Hepatocyte (in vitro differentiated cells): ENCODE results near the gene CNOT6.

Source experiments
- EZH2 ChIP-seq: fragments of 200-600 bp; sonication (generic); IDR thresholded peaks from 2 replicates; pipeline ENCODE4 v1.6.1; 2016; ENCODE audit warnings: antibody characterized with exemption, mild to moderate bottlenecking, borderline replicate concordance
- TF ChIP-seq, protein P1 (sequence below): fragments of 200-600 bp; sonication (generic); IDR thresholded peaks from 2 replicates; pipeline ENCODE4 v1.5.1; 2016; ENCODE audit warnings: antibody characterized with exemption, mild to moderate bottlenecking; ENCODE audit not compliant: poor library complexity

DNA sequence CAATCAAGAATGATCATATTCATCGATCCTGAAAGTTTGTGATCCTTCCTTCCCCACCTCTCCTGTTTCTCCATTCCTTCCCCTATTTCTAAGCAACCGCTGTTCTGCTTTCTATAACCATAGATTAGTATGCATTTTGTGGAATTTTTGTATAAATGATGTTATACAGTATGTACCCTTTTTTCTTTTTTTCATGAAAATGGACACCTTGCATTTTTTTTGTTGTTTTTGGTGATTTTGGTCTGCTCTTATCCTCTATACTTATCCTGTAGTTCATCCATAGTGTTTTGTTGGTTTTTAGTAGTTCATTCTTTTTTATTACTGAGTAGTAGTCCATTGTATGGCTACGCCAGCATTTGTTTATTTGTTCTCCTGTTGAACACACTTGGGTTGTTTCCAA lies 51.1 kb downstream of the CNOT6 start:
- TF ChIP-seq, protein P1, sequence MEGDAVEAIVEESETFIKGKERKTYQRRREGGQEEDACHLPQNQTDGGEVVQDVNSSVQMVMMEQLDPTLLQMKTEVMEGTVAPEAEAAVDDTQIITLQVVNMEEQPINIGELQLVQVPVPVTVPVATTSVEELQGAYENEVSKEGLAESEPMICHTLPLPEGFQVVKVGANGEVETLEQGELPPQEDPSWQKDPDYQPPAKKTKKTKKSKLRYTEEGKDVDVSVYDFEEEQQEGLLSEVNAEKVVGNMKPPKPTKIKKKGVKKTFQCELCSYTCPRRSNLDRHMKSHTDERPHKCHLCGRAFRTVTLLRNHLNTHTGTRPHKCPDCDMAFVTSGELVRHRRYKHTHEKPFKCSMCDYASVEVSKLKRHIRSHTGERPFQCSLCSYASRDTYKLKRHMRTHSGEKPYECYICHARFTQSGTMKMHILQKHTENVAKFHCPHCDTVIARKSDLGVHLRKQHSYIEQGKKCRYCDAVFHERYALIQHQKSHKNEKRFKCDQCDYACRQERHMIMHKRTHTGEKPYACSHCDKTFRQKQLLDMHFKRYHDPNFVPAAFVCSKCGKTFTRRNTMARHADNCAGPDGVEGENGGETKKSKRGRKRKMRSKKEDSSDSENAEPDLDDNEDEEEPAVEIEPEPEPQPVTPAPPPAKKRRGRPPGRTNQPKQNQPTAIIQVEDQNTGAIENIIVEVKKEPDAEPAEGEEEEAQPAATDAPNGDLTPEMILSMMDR: no peak
- no peak for TF ChIP-seq EZH2
